ENCODE results near the gene AIM2.

DNA sequence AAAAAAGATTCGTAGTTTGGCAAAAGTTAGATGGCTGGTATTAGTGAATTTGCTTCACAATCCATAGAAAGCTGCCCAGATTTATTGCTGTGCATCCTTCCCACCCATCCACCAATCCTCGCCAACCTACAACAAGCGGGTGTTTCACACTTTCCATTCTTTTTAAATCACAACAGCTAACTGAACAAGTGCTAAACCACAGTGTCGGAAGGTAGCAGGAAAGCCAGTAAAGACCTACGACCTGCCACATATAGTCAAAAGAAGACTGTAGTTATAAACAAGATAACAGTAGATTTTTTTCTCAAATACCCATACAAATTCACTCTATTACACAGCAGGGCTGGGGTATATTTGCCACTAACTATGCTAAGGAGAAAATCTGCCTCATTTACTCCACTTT is 47.0 kb upstream of the AIM2 start:
- no peak for TF ChIP-seq POLR2A (IDR thresholded peaks at IDR 0.05)
- TF ChIP-seq, protein P1, sequence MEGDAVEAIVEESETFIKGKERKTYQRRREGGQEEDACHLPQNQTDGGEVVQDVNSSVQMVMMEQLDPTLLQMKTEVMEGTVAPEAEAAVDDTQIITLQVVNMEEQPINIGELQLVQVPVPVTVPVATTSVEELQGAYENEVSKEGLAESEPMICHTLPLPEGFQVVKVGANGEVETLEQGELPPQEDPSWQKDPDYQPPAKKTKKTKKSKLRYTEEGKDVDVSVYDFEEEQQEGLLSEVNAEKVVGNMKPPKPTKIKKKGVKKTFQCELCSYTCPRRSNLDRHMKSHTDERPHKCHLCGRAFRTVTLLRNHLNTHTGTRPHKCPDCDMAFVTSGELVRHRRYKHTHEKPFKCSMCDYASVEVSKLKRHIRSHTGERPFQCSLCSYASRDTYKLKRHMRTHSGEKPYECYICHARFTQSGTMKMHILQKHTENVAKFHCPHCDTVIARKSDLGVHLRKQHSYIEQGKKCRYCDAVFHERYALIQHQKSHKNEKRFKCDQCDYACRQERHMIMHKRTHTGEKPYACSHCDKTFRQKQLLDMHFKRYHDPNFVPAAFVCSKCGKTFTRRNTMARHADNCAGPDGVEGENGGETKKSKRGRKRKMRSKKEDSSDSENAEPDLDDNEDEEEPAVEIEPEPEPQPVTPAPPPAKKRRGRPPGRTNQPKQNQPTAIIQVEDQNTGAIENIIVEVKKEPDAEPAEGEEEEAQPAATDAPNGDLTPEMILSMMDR (IDR thresholded peaks at IDR 0.05): no peak
